K562 (cell line): ENCODE measurements around the gene IRF3. TPM values are rescaled to one million over a fixed set of nuclear protein-coding genes. Genes with fewer than 3 reads are reported as not detected.

Experiments used
- ADNP ChIP-seq: fragments of 200-800 bp; sonication (Bioruptor generic); IDR thresholded peaks from 2 replicates; pipeline ENCODE4 v1.6.1; 2016; ENCODE audit warnings: missing genetic modification characterization, missing compliant biosample characterization
- ARHGAP35 ChIP-seq: fragments of 450-650 bp; IDR thresholded peaks from 2 replicates; pipeline ENCODE4 v1.6.1; 2018; ENCODE audit not compliant: partially characterized antibody
- ARID2 ChIP-seq: fragments of 450-650 bp; IDR thresholded peaks from 2 replicates; pipeline ENCODE4 v1.6.1; 2017; ENCODE audit warnings: antibody characterized with exemption, mild to moderate bottlenecking
- ATF6 ChIP-seq: sonication (generic); formaldehyde crosslinking; IDR thresholded peaks from 2 replicates; pipeline ENCODE4 v1.4.0; 2020; ENCODE audit warnings: mild to moderate bottlenecking, missing genetic modification reagents
- CSDE1 ChIP-seq, 2 experiments: fragments of 450-650 bp; IDR thresholded peaks; 2 replicates each; pipeline ENCODE4 v1.6.1; 2016; ENCODE audit warnings: mild to moderate bottlenecking in 1 of 2
- CTCF ChIP-seq, 3 experiments: IDR thresholded peaks in 2 of 3; conservative IDR thresholded peaks in 1 of 3; 2 replicates each; pipeline ENCODE4 v1.5.1; 2011 to 2012; ENCODE audit warnings: low read length in 3 of 3, mild to moderate bottlenecking in 3 of 3, control low read depth in 2 of 3, improper control_type of control experiment in 1 of 3, inconsistent platforms in 1 of 3, low read depth in 1 of 3, mixed read lengths in 1 of 3, moderate library complexity in 1 of 3; ENCODE audit not compliant: insufficient read depth in 2 of 3
- DPF2 ChIP-seq: fragments of 450-650 bp; IDR thresholded peaks from 2 replicates; pipeline ENCODE4 v1.6.1; 2016
- EGR1 ChIP-seq: fragments of 450-650 bp; conservative IDR thresholded peaks from 2 replicates; pipeline ENCODE4 v1.6.1; 2017; ENCODE audit warnings: mild to moderate bottlenecking
- HMG20B ChIP-seq: fragments of 250-450 bp; sonication (Bioruptor Pico); IDR thresholded peaks from 2 replicates; pipeline ENCODE4 v1.5.0; 2021; ENCODE audit warnings: mild to moderate bottlenecking
- IRF1 ChIP-seq: sonication (generic); formaldehyde crosslinking; IDR thresholded peaks from 2 replicates; pipeline ENCODE4 v1.8.0; 2022; ENCODE audit warnings: missing genetic modification reagents, mild to moderate bottlenecking, borderline replicate concordance
- KAT8 ChIP-seq: fragments of 450-650 bp; IDR thresholded peaks from 2 replicates; pipeline ENCODE4 v1.6.1; 2016; ENCODE audit warnings: low read depth, mild to moderate bottlenecking
- POLR2A ChIP-seq: fragments of 450-650 bp; conservative IDR thresholded peaks from 2 replicates; pipeline ENCODE4 v1.6.1; 2016
- POLR2AphosphoS5 ChIP-seq: IDR thresholded peaks from 2 replicates; pipeline ENCODE4 v1.6.1; 2011; ENCODE audit warnings: mild to moderate bottlenecking, low read depth, low read length, moderate library complexity; ENCODE audit not compliant: control insufficient read depth, insufficient read depth
- POLR2G ChIP-seq: fragments of 200-400 bp; formaldehyde crosslinking; IDR thresholded peaks from 2 replicates; pipeline ENCODE4 v1.6.1; 2017; ENCODE audit warnings: low read depth, mild to moderate bottlenecking, antibody characterized with exemption, low read length, moderate library complexity
- SFPQ ChIP-seq: fragments of 200-400 bp; formaldehyde crosslinking; IDR thresholded peaks from 2 replicates; pipeline ENCODE4 v1.6.1; 2017; ENCODE audit warnings: mild to moderate bottlenecking, low read depth, low read length, moderate library complexity
- SMC3 ChIP-seq: conservative IDR thresholded peaks from 2 replicates; pipeline ENCODE4 v1.6.1; 2011; ENCODE audit warnings: low read depth, low read length, improper control_type of control experiment; ENCODE audit not compliant: insufficient read depth
- TFAM ChIP-seq: fragments of 250-450 bp; sonication (Bioruptor Pico); conservative IDR thresholded peaks from 2 replicates; pipeline ENCODE4 v1.5.0; 2021; ENCODE audit warnings: mild to moderate bottlenecking, moderate library complexity
- VEZF1 ChIP-seq: fragments of 200-800 bp; sonication (Bioruptor generic); IDR thresholded peaks from 2 replicates; pipeline ENCODE4 v1.6.1; 2017; ENCODE audit warnings: missing genetic modification characterization, missing compliant biosample characterization
- XRCC4 ChIP-seq: IDR thresholded peaks from one replicate; pipeline ENCODE4 v1.6.1; 2011; ENCODE audit not compliant: insufficient read depth, insufficient read length; ENCODE audit errors: extremely low read depth
- ZBTB7A ChIP-seq: IDR thresholded peaks from 2 replicates; pipeline ENCODE4 v1.6.1; 2011; ENCODE audit warnings: low read depth, mild to moderate bottlenecking, low read length, moderate library complexity, borderline replicate concordance; ENCODE audit not compliant: control insufficient read depth
- polyA plus RNA-seq, 8 experiments: library from polyadenylated mRNA; depleted of rRNA in 4 of 8; stranded (reverse) in 5 of 8; unstranded in 3 of 8; fragments of >200 nt; fragmentation: Nextera tagmentation in 2 of 8; fragmentation: Illumina TruSeq in 1 of 8; extraction: Ambion mirVana in 2 of 8; extraction: Trizol in 1 of 8; gene quantifications; 2 replicates each; pipeline versions ENCODE4 v1.2.1 to v1.2.3, GENCODE V29; 2011 to 2014; ENCODE audit warnings: inconsistent platforms in 1 of 8, missing spikeins in 1 of 8
- total RNA-seq, 7 experiments: library from RNA; depleted of rRNA in 6 of 7; stranded (reverse); fragments of >200 nt in 6 of 7; fragmentation: Illumina TruSeq in 2 of 7; extraction: Trizol in 2 of 7; gene quantifications; 2 replicates each; pipeline versions ENCODE4 v1.2.1 to v1.2.3, GENCODE V29; 2011 to 2021; ENCODE audit warnings: low replicate concordance in 1 of 7

Gene IRF3
- total and polyA plus RNA-seq, 9 of the 15 experiments (the other 6 are each of a cell fraction or from before 2014, with no cell fraction given) = 7.5 to 145 (median 65.4) TPM

GRCh38 chr19:49684251-49684982 lies 18.8 kb upstream of the IRF3 start (continued):
- TF ChIP-seq CTCF (IDR thresholded peaks at IDR 0.05 in 2 of 3, conservative IDR thresholded peaks at IDR 0.05 in 1 of 3; ENCODE audit: insufficient read depth in 2 of 3, low read depth in 1 of 3, low read length in 3 of 3) = peak; percentile 59 to 69 (median 63)
- no peak for TF ChIP-seq ARHGAP35
- TF ChIP-seq ARID2 = no peak
- TF ChIP-seq POLR2AphosphoS5 = no peak; the same call in 1 of the 2 replicates
- no peak for TF ChIP-seq KAT8
- TF ChIP-seq DPF2 = no peak
- TF ChIP-seq POLR2G = peak; percentile 64
- TF ChIP-seq HMG20B (CRISPR knock-in tag) = no peak
- TF ChIP-seq POLR2A = peak; percentile 73
- no peak for TF ChIP-seq SFPQ
- TF ChIP-seq XRCC4 = no peak
- no peak for TF ChIP-seq IRF1 (CRISPR knock-in tag)
- no peak for TF ChIP-seq TFAM (CRISPR knock-in tag)
- TF ChIP-seq ATF6 (CRISPR knock-in tag) = no peak
- TF ChIP-seq CSDE1 (IDR thresholded peaks at IDR 0.05) = no peak
- TF ChIP-seq SMC3 = peak; percentile 35; the same call in 1 of the 2 replicates
- peak; percentile 40; the same call in 1 of the 2 replicates for TF ChIP-seq ZBTB7A
- TF ChIP-seq EGR1 = no peak
- TF ChIP-seq VEZF1 (CRISPR knock-in tag) = 0 out of 2 replicates have a peak, but pooled peaks have one; percentile 11
- TF ChIP-seq ADNP = no peak
